Mucosa of descending colon (tissue), 3 donors: Measurements from ENCODE around the gene LCN1. TPM values are rescaled to one million over a fixed set of nuclear protein-coding genes. Genes with fewer than 3 reads are reported as not detected.

ENCODE experiments used
- ATAC-seq: fragments of 200-7000 bp; cut with Tn5 transposase; one replicate; pipeline ENCODE4 v1.9.1; 2020; ENCODE audit warnings: mild to moderate bottlenecking, moderate library complexity
- DNase-seq, 3 donors: peaks; one replicate each; pipeline ENCODE4 v3.0.0-alpha.2; 2020
- H3K36me3 ChIP-seq: fragments of 200-600 bp; one replicate; pipeline ENCODE4 v1.8.0; 2021; ENCODE audit warnings: low read depth, mild to moderate bottlenecking
- H3K4me1 ChIP-seq: fragments of 200-600 bp; one replicate; pipeline ENCODE4 v1.8.0; 2021; ENCODE audit warnings: low read depth, mild to moderate bottlenecking
- H3K4me3 ChIP-seq: fragments of 200-600 bp; one replicate; pipeline ENCODE4 v1.8.0; 2021; ENCODE audit warnings: mild to moderate bottlenecking
- H3K9me3 ChIP-seq: fragments of 200-600 bp; one replicate; pipeline ENCODE4 v1.8.0; 2021; ENCODE audit warnings: mild to moderate bottlenecking
- intact Hi-C, 2 donors: fragments of 100-400 bp; cut with DNase I in 1 of 2; cut with micrococcal nuclease in 1 of 2; formaldehyde crosslinking; loops; one replicate each; pipeline versions ENCODE4 v1.11.0 to v1.11.1; 2022; cut with DNase I, micrococcal nuclease
- total RNA-seq, 3 donors: library from RNA; stranded (reverse); fragmentation: NEBNext Ultra II Directional in 2 of 3; extraction: Animal tissue kit (Norgen Biotek cat#: 25700) in 2 of 3; gene quantifications; one replicate each; pipeline versions ENCODE4 v1.2.1 to v1.2.4, GENCODE V29; 2021 to 2023
- TF ChIP-seq, protein P1 (sequence below): fragments of 200-600 bp; IDR thresholded peaks from one replicate; pipeline ENCODE4 v1.8.0; 2022; ENCODE audit warnings: antibody characterized with exemption, mild to moderate bottlenecking
- donor health status: DM: no; HTN: no; CAD: no; lungs with moderate emphysema.
- donor health status: DM: no; HTN: no; CAD: no.
- donor health status: DM: no; HTN: yes; CAD: no.

LCN1 gene
- total RNA-seq, 3 donors from 2014 or later = not detected

DNA sequence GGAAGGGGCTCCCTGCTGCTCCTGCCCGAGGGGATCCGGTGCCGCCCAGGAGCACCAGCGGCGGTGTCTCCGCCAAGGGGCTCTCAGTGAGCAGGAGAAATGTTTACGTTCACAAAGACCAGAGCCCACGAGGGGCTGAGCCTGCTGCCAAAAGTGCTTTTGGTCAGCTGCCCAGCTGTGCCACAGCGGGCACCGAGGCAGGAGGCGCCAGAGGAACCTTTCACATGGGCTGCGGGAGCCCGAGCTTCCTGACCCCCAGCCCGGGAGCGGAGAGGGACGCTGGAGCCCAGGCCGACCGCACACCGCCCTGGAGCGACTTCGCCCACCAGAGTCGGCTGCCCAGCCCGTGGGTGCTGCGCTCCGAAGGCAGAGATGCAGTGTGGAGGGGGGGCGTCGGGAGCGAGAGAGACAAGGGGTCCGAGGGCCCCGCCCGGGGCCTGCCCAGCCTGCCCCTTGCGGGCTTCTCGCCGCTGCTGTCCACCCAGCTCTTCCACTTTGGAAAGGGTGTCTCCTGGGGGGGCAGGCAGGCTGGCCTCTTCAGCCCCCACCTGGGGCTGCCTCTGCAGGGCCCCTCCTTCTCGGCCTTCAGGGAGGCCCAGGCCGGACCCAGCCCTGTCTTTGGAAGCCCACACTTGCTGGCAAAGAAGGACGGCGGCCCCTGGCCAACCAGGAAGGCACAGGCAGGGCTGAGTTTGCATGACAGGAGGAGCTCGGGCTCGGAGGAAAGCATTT lies 33.8 kb upstream of the LCN1 start:
- Histone ChIP-seq H3K36me3 (no peaks in the 10 kb centered on the region), H3K9me3 (no peaks in the 10 kb centered on the region), H3K4me1 (no peaks in the 10 kb centered on the region), H3K4me3 (no peak overlapping the region)
- TF ChIP-seq, protein P1, sequence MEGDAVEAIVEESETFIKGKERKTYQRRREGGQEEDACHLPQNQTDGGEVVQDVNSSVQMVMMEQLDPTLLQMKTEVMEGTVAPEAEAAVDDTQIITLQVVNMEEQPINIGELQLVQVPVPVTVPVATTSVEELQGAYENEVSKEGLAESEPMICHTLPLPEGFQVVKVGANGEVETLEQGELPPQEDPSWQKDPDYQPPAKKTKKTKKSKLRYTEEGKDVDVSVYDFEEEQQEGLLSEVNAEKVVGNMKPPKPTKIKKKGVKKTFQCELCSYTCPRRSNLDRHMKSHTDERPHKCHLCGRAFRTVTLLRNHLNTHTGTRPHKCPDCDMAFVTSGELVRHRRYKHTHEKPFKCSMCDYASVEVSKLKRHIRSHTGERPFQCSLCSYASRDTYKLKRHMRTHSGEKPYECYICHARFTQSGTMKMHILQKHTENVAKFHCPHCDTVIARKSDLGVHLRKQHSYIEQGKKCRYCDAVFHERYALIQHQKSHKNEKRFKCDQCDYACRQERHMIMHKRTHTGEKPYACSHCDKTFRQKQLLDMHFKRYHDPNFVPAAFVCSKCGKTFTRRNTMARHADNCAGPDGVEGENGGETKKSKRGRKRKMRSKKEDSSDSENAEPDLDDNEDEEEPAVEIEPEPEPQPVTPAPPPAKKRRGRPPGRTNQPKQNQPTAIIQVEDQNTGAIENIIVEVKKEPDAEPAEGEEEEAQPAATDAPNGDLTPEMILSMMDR = no peak
- no peak for ATAC-seq
- DNase-seq = peak in 1 of 3 donors; percentile 45
- intact Hi-C loops = no loop called here

DNA sequence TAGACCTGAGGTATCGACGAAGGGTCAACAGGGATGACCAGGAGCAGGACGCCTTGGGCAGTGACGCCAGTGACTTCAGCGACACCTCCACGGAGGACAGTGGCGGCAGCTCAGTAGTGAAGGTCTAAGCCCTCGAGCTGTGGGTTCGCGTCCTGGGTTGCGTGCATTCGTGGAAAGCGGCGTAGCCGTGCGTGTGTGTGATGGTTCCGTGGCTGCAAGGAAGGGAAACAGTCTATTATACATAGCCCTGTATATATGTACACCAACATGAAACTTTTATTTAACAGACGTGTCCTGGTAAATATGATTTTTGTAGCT lies 33.3 kb upstream of the LCN1 start:
- Histone ChIP-seq H3K36me3 (no peaks in the 10 kb centered on the region), H3K9me3 (no peaks in the 10 kb centered on the region), H3K4me1 (no peaks in the 10 kb centered on the region), H3K4me3 (no peak overlapping the region)
- TF ChIP-seq, protein P1 = no peak
- intact Hi-C loops = no loop called here
- DNase-seq = peak in 1 of 3 donors; percentile 34
- ATAC-seq = no peak

DNA sequence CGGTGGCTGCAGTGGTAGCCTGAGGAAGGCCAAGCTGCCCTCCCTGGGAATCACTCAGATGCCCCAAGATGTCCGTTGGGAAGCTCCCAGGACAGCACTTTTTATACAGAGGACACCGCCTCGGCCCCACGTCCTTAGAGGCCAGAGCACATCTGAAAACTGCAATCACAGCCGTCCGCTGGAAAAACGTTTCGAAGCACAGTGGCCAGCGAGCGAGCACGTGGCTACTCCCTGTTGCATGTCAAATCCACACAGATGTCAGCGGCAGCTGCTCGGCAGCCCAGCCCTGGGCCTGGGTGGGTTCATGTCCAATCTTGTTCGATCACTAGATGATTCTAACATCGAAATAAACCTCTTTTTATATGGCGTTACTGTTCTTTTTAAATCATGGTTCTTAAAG lies 32.7 kb upstream of the LCN1 start:
- no peaks in the 10 kb centered on the region for H3K36me3 ChIP-seq
- peak in 1 of 3 donors; percentile 12 for DNase-seq
- H3K4me1 ChIP-seq = no peaks in the 10 kb centered on the region
- intact Hi-C loops = no loop called here
- no peak for ATAC-seq
- TF ChIP-seq, protein P1 = no peak
- H3K9me3 ChIP-seq = no peaks in the 10 kb centered on the region
- H3K4me3 ChIP-seq = no peak overlapping the region

DNA sequence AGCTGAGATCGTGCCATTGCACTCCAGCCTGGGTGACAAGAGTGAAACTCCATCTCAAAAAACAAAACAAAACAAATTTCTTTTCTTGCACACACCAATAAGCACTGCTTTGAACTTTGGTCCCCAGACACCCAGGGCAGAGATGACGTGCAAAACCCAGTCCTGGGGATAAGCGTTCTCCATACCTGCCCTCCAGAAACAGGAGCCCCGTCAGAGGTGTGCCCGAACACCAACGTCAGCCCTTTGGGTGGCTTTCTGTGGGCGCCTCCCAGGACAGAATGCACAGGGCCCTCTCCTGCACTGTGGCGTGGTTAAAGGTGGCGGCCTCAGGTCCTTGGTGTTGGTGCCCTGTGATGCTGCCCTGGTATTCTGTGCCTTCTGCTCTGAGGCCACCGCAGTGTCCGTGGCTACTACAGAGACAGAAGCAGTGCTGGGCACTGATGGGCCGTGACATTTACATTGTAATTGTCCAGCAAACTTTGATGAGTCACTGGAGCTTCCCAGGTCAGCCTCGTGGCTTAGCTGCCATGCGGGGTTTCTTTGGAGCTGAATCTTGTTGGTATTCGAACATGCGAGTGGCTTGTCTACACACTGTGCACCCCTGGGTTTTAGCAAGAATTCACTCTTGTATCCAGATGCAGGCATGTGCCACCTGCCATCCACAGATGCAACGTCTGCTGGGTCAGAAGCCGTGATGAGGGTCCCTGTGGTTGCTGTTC lies 31.9 kb upstream of the LCN1 start:
- TF ChIP-seq, protein P1 = no peak
- ATAC-seq = no peak
- DNase-seq = peak in 1 of 3 donors; percentile 7
- Histone ChIP-seq H3K4me1 (no peaks in the 10 kb centered on the region), H3K4me3 (no peak overlapping the region), H3K9me3 (no peaks in the 10 kb centered on the region), H3K36me3 (no peaks in the 10 kb centered on the region)
- intact Hi-C loops = no loop called here

DNA sequence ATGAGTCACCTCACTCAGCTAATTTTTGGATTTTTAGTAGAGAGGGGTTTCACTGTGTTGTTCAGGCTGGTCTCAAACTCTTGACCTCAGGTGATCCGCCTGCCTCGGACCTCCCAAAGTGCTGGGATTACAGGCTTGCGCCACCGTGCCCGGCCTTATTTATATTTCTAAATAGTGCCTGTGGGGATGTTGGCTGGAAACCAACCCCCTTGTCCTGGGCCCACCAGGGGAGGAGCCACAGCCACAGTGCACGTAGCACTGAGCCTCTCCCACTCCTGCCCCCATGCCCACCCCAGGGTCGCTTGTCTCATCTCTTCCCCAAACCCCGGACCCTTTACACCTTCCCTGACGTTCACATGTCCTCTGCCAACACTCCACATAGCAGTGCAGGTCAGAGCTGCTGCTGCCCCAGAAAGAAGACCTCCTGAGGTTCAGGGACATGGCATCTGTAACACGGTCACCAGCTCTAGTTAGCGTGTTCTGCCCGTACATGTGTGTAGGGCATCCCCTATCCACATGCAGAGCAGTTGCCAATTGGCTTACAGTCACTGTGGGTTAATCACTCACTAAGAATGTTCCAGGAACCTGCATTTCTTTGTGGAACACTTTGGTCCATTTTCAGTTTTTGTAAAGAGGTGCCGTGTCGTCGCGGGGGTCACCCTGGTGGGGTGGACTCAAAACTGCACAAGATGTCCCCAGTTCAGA lies 30.9 kb upstream of the LCN1 start:
- DNase-seq (peak in 1 of 3 donors; percentile 33), ATAC-seq (no peak)
- Histone ChIP-seq H3K9me3 (no peaks in the 10 kb centered on the region), H3K4me3 (no peak overlapping the region), H3K36me3 (no peaks in the 10 kb centered on the region), H3K4me1 (no peaks in the 10 kb centered on the region)
- intact Hi-C loops = no loop called here
- TF ChIP-seq, protein P1 = no peak
